ENCODE results near the gene SUPV3L1. TPM values are rescaled to one million over a fixed set of nuclear protein-coding genes. Genes with fewer than 3 reads are reported as not detected.
"Not testable (repeated sequence)": the region's sequence is repeated elsewhere in the genome, so short reads cannot be mapped to it uniquely, and the experiment has no call there.

SUPV3L1 gene
- total RNA-seq, 2 experiments from 2014 or later, result 35.6 to 38.3 TPM

- H3K9me3 Mint-ChIP-seq, result no peaks in the 10 kb centered on the region
- ATAC-seq (ENCODE audit: low read depth) (no peak), DNase-seq (no peak)
- H3K36me3 Mint-ChIP-seq, result no peaks in the 10 kb centered on the region
- H3K4me3 Mint-ChIP-seq, result no peak overlapping the region
- H3K27me3 Mint-ChIP-seq, result no peaks in the 10 kb centered on the region
- peaks cover 14% of the 10 kb centered on the region for H3K4me1 Mint-ChIP-seq
- H3K27ac Mint-ChIP-seq, result no peak overlapping the region
- POLR2A ChIA-PET, result no interaction called here
Observed at GRCh38 chr10:69240455-69240854, 60.4 kb downstream of the SUPV3L1 start.

GRCh38 chr10:69241575-69241974, 61.5 kb downstream of the SUPV3L1 start:
- no peak overlapping the region for H3K4me3 Mint-ChIP-seq
- H3K36me3 Mint-ChIP-seq, result no peaks in the 10 kb centered on the region
- H3K9me3 Mint-ChIP-seq, result no peaks in the 10 kb centered on the region
- POLR2A ChIA-PET, result no interaction called here
- no peak overlapping the region for H3K27ac Mint-ChIP-seq
- no peaks in the 10 kb centered on the region for H3K27me3 Mint-ChIP-seq
- peaks cover 14% of the 10 kb centered on the region for H3K4me1 Mint-ChIP-seq
- ATAC-seq (ENCODE audit: low read depth) (no peak), DNase-seq (no peak)

GRCh38 chr10:69242040-69242851, 62.2 kb downstream of the SUPV3L1 start:
- Mint-ChIP-seq H3K27ac (no peak overlapping the region), H3K9me3 (no peaks in the 10 kb centered on the region), H3K4me3 (no peak overlapping the region), H3K4me1 (peaks cover 12% of the 10 kb centered on the region), H3K27me3 (no peaks in the 10 kb centered on the region), H3K36me3 (no peaks in the 10 kb centered on the region)
- ATAC-seq (ENCODE audit: low read depth) (no peak), DNase-seq (no peak)
- POLR2A ChIA-PET, result no interaction called here

- POLR2A ChIA-PET, result interaction anchor here (1.2 kb wide), 1 partner anchor 148 kb away, joined by 3 read pairs; no protein-coding TSS in a partner anchor
- DNase-seq (no peak), ATAC-seq (ENCODE audit: low read depth) (no peak)
- H3K9me3 Mint-ChIP-seq, result no peaks in the 10 kb centered on the region
- H3K27me3 Mint-ChIP-seq, result no peaks in the 10 kb centered on the region
- H3K36me3 Mint-ChIP-seq, result no peaks in the 10 kb centered on the region
- H3K4me1 Mint-ChIP-seq, result peaks cover 10% of the 10 kb centered on the region
- no peak overlapping the region for H3K4me3 Mint-ChIP-seq
- no peak overlapping the region for H3K27ac Mint-ChIP-seq
Observed at GRCh38 chr10:69242852-69243212, 62.8 kb downstream of the SUPV3L1 start.

GRCh38 chr10:69243817-69244216, 63.8 kb downstream of the SUPV3L1 start:
- no peaks in the 10 kb centered on the region for H3K36me3 Mint-ChIP-seq
- ATAC-seq (ENCODE audit: low read depth), result no peak

GRCh38 chr10:69246036-69246435, 66.0 kb downstream of the SUPV3L1 start:
- Mint-ChIP-seq H3K27ac (no peak overlapping the region), H3K4me1 (no peaks in the 10 kb centered on the region), H3K27me3 (no peaks in the 10 kb centered on the region), H3K9me3 (no peaks in the 10 kb centered on the region), H3K4me3 (no peak overlapping the region), H3K36me3 (no peaks in the 10 kb centered on the region)
- ATAC-seq (ENCODE audit: low read depth), result no peak
- DNase-seq, result no peak
- POLR2A ChIA-PET, result no interaction called here

More at GRCh38 chr10:69243817-69244216, 63.8 kb downstream of the SUPV3L1 start:
- POLR2A ChIA-PET, result interaction anchor here (1.2 kb wide), 1 partner anchor 147 kb away, joined by 3 read pairs; no protein-coding TSS in a partner anchor
- no peaks in the 10 kb centered on the region for H3K9me3 Mint-ChIP-seq
- H3K4me1 Mint-ChIP-seq, result peaks cover 10% of the 10 kb centered on the region
- no peak overlapping the region for H3K27ac Mint-ChIP-seq
- no peak overlapping the region for H3K4me3 Mint-ChIP-seq
- no peak for DNase-seq
- no peaks in the 10 kb centered on the region for H3K27me3 Mint-ChIP-seq

GRCh38 chr10:69246581-69247312, 66.7 kb downstream of the SUPV3L1 start:
- no peaks in the 10 kb centered on the region for H3K27me3 Mint-ChIP-seq
- no peak overlapping the region for H3K27ac Mint-ChIP-seq
- no peaks in the 10 kb centered on the region for H3K9me3 Mint-ChIP-seq
- H3K36me3 Mint-ChIP-seq, result no peaks in the 10 kb centered on the region
- POLR2A ChIA-PET, result no interaction called here
- DNase-seq (no peak), ATAC-seq (ENCODE audit: low read depth) (no peak)
- no peak overlapping the region for H3K4me3 Mint-ChIP-seq
- no peaks in the 10 kb centered on the region for H3K4me1 Mint-ChIP-seq

GRCh38 chr10:69247313-69247710, 67.3 kb downstream of the SUPV3L1 start:
- Mint-ChIP-seq H3K27me3 (no peaks in the 10 kb centered on the region), H3K4me3 (no peak overlapping the region), H3K27ac (no peak overlapping the region), H3K9me3 (no peaks in the 10 kb centered on the region), H3K4me1 (no peaks in the 10 kb centered on the region), H3K36me3 (no peaks in the 10 kb centered on the region)
- POLR2A ChIA-PET, result no interaction called here
- DNase-seq, result no peak
- no peak for ATAC-seq (ENCODE audit: low read depth)

- DNase-seq (no peak), ATAC-seq (ENCODE audit: low read depth) (no peak)
- H3K4me3 Mint-ChIP-seq, result no peak overlapping the region
- no peaks in the 10 kb centered on the region for H3K27me3 Mint-ChIP-seq
- no peaks in the 10 kb centered on the region for H3K36me3 Mint-ChIP-seq
- POLR2A ChIA-PET, result no interaction called here
- H3K9me3 Mint-ChIP-seq, result no peaks in the 10 kb centered on the region
- H3K27ac Mint-ChIP-seq, result no peak overlapping the region
- H3K4me1 Mint-ChIP-seq, result no peaks in the 10 kb centered on the region
Observed at GRCh38 chr10:69248117-69248730, 68.2 kb downstream of the SUPV3L1 start.

- POLR2A ChIA-PET, result no interaction called here
- Mint-ChIP-seq H3K27me3 (no peaks in the 10 kb centered on the region), H3K4me1 (no peaks in the 10 kb centered on the region), H3K4me3 (no peak overlapping the region), H3K9me3 (no peaks in the 10 kb centered on the region), H3K27ac (no peak overlapping the region), H3K36me3 (no peaks in the 10 kb centered on the region)
- DNase-seq, result no peak
- ATAC-seq (ENCODE audit: low read depth), result no peak
Observed at GRCh38 chr10:69250041-69250440, 70.0 kb downstream of the SUPV3L1 start.

- H3K9me3 Mint-ChIP-seq; H3K36me3 Mint-ChIP-seq; H3K27ac Mint-ChIP-seq; H3K4me1 Mint-ChIP-seq; ATAC-seq (ENCODE audit: low read depth); POLR2A ChIA-PET; H3K4me3 Mint-ChIP-seq; DNase-seq; H3K27me3 Mint-ChIP-seq: not testable (repeated sequence)
Observed at GRCh38 chr10:69251417-69251816, 71.4 kb downstream of the SUPV3L1 start.

GRCh38 chr10:69253171-69253570, 73.1 kb downstream of the SUPV3L1 start:
- Mint-ChIP-seq H3K9me3 (no peaks in the 10 kb centered on the region), H3K4me1 (no peaks in the 10 kb centered on the region), H3K27me3 (no peaks in the 10 kb centered on the region), H3K27ac (no peak overlapping the region), H3K4me3 (no peak overlapping the region), H3K36me3 (peaks cover 2% of the 10 kb centered on the region)
- ATAC-seq (ENCODE audit: low read depth) (no peak), DNase-seq (no peak)
- POLR2A ChIA-PET, result no interaction called here

- Mint-ChIP-seq H3K9me3 (no peaks in the 10 kb centered on the region), H3K27ac (no peak overlapping the region), H3K36me3 (peaks cover 4% of the 10 kb centered on the region), H3K4me3 (no peak overlapping the region), H3K27me3 (no peaks in the 10 kb centered on the region), H3K4me1 (peaks cover under 1% of the 10 kb centered on the region)
- no peak for DNase-seq
- ATAC-seq (ENCODE audit: low read depth), result no peak
- POLR2A ChIA-PET, result interaction anchor here (0.5 kb wide), 1 partner anchor 99 kb away, joined by 3 read pairs; no protein-coding TSS in a partner anchor
Observed at GRCh38 chr10:69254877-69255276, 74.8 kb downstream of the SUPV3L1 start.

Measured in activated naive CD8-positive, alpha-beta T cell treated with anti-CD3 and anti-CD28 coated beads, Interleukin-2, amount 10 ng/mL, durations not matched to agents 7 days and 5 days (primary cell).